Activated T-cell treated with anti-CD3 and anti-CD28 coated beads, Interleukin-2, amount 50 U/mL, for 4 hours (primary cell): Measurements from ENCODE around the gene GALNT10. TPM values are rescaled to one million over a fixed set of nuclear protein-coding genes. Genes with fewer than 3 reads are reported as not detected.

Source experiments
- ATAC-seq, 2 donors: fragments of 200-7000 bp; cut with Tn5 transposase; one replicate each; pipeline ENCODE4 v1.10.0; 2021
- DNase-seq: peaks from one replicate; pipeline ENCODE4 v3.0.0-alpha.2; 2020
- H3K27me3 Mint-ChIP-seq: one replicate; pipeline ENCODE4 v1.8.0; 2021; ENCODE audit warnings: low read depth, mixed read lengths
- H3K36me3 Mint-ChIP-seq: one replicate; pipeline ENCODE4 v1.8.0; 2022; ENCODE audit warnings: mixed read lengths; ENCODE audit not compliant: insufficient read depth
- H3K4me1 Mint-ChIP-seq: one replicate; pipeline ENCODE4 v1.8.0; 2021; ENCODE audit warnings: low read depth, mixed read lengths
- H3K4me3 Mint-ChIP-seq: one replicate; pipeline ENCODE4 v1.8.0; 2021; ENCODE audit warnings: mild to moderate bottlenecking, moderate library complexity, mixed read lengths
- H3K9me3 Mint-ChIP-seq: one replicate; pipeline ENCODE4 v1.8.0; 2021; ENCODE audit warnings: mixed read lengths
- total RNA-seq, 3 donors: library from RNA; stranded (reverse); gene quantifications; one replicate each; pipeline ENCODE4 v1.2.1, GENCODE V29; 2021

The GALNT10 gene
- total RNA-seq, 3 donors from 2014 or later: 26.8 to 34.8 (median 34.6) TPM

DNA sequence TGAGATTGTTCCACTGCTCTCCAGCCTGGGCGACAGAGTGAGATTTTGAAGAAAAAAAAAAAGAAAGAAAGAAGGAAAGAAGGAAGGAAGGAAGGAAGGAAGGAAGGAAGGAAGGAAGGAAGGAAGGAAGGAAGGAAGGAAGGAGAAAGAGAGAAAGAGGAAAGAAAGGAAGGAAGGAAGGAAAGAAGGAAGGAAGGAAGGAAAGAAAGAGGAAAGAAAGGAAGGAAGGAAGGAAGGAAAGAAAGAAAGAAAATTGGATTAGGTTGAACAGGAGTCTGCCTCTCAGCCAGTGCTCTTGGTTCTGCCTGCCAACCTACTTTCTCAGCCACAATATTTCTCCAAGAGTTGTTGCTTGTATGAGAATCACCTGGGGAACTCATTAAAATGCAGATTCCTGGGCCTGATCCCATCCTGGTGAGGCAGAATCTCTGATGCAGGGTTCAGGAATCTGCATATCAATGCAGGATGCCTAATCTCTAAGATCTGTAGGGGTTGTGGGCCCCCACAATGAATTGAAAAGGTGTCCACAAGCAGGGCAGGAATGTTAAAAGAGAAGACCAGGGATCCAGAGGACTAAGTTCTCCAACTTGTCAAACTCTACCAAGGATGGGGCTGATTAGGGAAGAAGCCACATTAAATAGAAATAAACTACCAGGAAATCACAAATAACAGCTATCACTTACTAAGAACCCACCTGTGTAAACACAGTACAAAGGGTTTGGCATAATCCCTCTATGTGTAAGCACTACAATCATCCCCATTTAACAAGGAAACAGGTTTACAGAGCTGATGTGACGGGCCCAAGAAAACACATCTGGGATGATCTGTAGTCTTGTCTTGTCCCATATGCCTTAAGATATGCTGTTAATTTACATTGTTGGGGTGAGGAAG lies 23.4 kb upstream of the GALNT10 start:
- Mint-ChIP-seq H3K27me3 (peaks cover 26% of the 10 kb centered on the region), H3K36me3 (no peaks in the 10 kb centered on the region), H3K4me3 (no peak overlapping the region), H3K9me3 (no peaks in the 10 kb centered on the region), H3K4me1 (no peaks in the 10 kb centered on the region)
- ATAC-seq (no peak), DNase-seq (no peak)

DNA sequence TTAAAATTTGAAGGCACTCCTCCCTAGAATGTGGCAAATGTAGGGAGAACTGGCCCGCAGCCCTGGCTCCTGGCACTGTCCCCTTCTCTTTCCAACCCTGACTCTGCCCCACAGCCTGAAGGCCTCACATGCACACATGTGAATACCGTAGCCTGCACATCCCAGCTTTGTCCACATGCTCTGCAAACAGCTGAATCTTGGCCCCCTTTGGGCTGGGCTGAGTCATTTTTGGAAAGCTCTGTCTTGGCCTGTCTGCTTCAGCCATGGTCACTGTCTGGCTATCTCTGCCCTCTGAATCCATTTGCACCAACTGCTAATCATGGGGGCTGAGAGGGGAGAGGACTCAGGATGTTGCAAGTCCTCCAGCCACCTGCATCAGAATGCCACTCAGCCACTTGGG lies 22.1 kb upstream of the GALNT10 start:
- Mint-ChIP-seq H3K27me3 (peaks cover 19% of the 10 kb centered on the region), H3K4me3 (no peak overlapping the region), H3K36me3 (no peaks in the 10 kb centered on the region), H3K9me3 (no peaks in the 10 kb centered on the region), H3K4me1 (no peaks in the 10 kb centered on the region)
- DNase-seq: no peak
- ATAC-seq: no peak

DNA sequence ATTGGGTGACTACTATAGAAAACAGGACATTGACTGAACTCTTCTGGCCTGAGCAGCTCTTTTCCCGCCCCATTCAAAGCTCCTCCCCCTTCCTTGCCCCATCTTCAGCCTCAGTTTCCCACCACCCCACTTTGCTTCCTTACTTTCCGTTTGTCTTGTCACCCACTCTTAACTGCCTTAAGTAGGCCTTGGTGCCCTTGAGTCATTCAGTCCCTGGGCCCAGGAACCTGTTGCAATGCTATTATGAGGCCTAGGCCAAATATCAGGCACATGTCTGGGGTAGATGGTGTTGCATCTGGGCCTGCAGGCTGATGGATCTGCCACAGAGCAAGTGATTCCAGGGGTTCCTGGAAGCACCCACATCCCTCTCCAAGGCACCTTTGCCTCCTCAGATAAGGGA lies 17.7 kb upstream of the GALNT10 start:
- no peaks in the 10 kb centered on the region for H3K4me1 Mint-ChIP-seq
- no peak overlapping the region for H3K4me3 Mint-ChIP-seq
- no peaks in the 10 kb centered on the region for H3K36me3 Mint-ChIP-seq
- DNase-seq (no peak), ATAC-seq (no peak)
- H3K27me3 Mint-ChIP-seq: peaks cover 7% of the 10 kb centered on the region
- H3K9me3 Mint-ChIP-seq: no peaks in the 10 kb centered on the region

DNA sequence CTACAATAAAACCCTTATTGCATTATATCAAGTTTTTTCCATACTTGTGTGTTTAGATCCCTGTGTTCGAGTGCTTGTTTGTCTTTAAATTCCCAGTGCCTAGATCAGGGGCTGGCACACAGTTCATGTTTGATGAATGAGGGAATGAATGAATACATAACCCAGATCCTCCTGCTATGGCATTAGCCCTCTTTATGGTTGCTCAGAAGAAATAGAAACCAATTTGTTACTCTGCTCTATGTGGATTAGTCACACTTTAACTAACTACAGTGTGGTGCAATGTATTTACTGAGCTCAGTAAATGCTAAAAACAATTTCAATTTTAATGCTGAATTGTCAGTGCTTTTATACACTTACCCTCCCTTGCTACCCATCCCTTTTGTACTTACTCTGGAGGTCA lies 16.4 kb upstream of the GALNT10 start:
- Mint-ChIP-seq H3K9me3 (no peaks in the 10 kb centered on the region), H3K4me1 (no peaks in the 10 kb centered on the region), H3K36me3 (no peaks in the 10 kb centered on the region), H3K27me3 (peaks cover 8% of the 10 kb centered on the region), H3K4me3 (no peak overlapping the region)
- ATAC-seq (no peak), DNase-seq (no peak)

DNA sequence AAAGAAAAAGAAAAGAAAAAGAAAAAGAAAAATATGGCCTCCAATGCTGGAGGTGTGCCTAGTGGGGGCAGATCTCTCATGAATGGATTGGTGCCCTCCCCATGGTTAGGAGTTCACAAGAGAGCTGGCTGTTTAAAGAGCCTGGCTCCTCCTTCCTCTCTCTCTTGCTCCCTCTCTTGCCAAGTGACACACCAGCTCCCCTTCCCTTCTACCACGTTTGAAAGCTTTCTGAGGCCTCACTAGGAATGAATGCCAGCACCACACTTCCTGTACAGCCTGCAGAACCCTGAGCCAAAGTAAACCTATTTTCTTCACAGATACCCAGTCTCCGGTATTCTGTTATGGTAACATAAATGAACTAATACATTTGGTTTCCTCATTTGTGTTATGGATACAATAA lies 14.4 kb upstream of the GALNT10 start:
- Mint-ChIP-seq H3K27me3 (peaks cover 7% of the 10 kb centered on the region), H3K9me3 (no peaks in the 10 kb centered on the region)

DNA sequence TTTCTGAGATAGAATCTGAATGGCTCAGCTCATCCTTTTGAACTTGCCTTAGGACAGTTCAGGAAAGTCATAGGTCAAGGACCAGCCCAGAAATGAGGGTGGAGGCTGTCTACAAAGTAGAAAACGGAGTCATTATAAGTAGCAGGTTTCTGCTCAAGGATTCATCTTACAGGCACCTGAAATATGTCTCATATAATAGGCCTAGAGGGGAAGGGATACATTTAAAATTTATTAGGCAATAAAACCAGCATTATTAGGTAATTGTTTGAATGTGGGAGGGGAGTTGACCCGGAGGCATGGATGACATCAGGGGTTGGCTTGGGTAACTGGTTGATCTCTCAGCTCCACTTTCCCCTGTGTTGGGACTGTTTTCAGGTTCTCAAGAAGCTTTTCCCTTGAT lies 11.9 kb upstream of the GALNT10 start:
- Mint-ChIP-seq H3K27me3 (peaks cover 7% of the 10 kb centered on the region), H3K9me3 (no peaks in the 10 kb centered on the region), H3K4me1 (no peaks in the 10 kb centered on the region), H3K4me3 (no peak overlapping the region), H3K36me3 (no peaks in the 10 kb centered on the region)
- no peak for DNase-seq
- no peak for ATAC-seq

More for the DNA sequence above, 14.4 kb upstream of the GALNT10 start:
- ATAC-seq: no peak
- Mint-ChIP-seq H3K36me3 (no peaks in the 10 kb centered on the region), H3K4me1 (no peaks in the 10 kb centered on the region), H3K4me3 (no peak overlapping the region)
- no peak for DNase-seq

DNA sequence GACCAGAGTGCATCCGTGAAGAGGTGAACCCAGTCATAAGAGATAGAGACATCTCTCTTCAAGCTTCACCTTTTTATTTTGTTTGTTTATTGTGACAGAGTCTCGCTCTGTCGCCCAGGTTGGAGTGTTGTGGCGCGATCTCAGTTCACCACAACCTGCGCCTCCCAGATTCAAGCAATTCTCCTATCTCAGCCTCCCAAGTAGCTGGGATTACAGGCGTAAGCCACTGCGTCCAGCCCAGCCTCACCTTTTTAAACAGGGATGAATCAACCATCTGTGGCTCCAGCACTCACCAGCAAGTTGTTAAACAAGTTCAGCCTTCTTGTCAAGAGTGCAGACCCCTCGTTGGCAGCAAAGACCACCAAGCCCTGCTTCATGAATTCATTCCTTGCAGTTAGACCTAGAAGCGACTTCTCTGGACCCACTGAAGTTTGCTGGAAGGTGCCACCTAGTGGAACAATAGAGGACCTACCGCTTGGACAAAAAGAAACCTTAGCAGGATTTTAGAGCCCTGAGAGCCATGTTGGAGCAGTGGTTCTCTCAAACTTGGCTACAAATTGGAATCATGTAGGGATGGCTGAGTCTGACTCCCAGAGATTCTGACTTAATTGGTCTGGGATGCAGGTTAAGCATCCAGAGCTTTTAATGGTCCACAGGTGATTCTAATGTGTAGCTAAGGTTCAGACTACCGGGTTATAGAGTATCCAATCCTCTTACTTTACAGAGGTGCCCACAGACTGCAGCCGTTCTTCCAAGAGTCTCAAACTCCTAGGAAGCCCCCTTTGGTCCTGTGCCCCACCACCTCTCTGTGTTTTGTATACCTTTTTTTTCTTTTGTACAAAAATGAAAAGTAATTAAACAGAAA lies 10.5 kb upstream of the GALNT10 start:
- Mint-ChIP-seq H3K4me1 (no peaks in the 10 kb centered on the region), H3K4me3 (no peak overlapping the region), H3K27me3 (peaks cover 7% of the 10 kb centered on the region), H3K36me3 (no peaks in the 10 kb centered on the region), H3K9me3 (no peaks in the 10 kb centered on the region)
- ATAC-seq: peak; percentile 96 to 98
- no peak for DNase-seq

DNA sequence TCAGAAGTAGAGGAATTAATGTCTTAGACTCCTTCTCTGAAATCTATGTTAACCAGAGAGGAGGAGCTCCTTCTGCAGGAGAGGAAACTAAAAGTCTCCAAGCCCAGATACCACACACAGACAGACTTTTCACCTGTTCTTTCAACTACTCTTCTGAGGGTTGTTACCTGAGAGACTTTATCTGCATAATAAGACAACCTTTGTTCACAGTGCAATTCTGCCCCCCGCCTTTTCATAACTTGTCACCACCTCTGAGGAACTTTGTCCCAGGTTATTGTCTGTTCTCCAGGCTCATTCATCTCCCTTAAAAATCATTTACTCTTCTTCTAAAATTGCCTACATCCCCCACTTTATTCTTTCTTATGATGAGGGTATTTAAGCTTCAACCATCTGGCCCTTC lies 9.4 kb upstream of the GALNT10 start:
- ATAC-seq: no peak
- DNase-seq: no peak
- Mint-ChIP-seq H3K4me3 (no peak overlapping the region), H3K36me3 (no peaks in the 10 kb centered on the region), H3K4me1 (no peaks in the 10 kb centered on the region), H3K27me3 (peaks cover 7% of the 10 kb centered on the region), H3K9me3 (no peaks in the 10 kb centered on the region)

DNA sequence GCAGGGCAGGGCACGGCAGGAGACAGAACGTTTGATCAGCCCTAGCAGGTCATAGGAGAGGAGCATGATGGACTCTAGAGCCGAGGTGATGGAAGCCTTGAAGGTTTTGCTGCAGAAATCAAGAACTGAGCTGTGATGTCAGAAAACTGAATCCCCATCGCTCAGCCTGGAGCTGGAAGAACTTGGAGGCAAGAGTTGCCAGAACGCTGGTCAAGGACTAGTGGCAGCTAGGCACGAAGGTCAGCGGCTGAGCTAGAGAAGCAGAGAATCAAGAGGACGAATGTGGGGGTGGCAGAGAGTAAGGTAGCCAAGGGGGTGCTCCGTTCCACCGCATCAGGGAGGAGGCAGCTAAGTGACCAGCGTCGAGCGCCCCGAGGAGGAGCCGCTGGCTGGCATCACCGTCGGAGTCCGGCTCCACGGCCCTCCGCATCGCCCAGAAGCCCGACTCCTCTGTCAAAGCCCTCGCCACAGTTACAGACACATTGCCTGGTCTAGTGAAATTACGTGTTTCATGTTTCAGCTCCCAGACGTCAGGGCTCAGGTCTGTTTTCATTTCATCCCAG lies 1.2 kb upstream of the GALNT10 start:
- Mint-ChIP-seq H3K4me3 (peak overlapping the region; percentile 82), H3K36me3 (peaks cover 3% of the 10 kb centered on the region), H3K9me3 (no peaks in the 10 kb centered on the region), H3K4me1 (peaks cover 42% of the 10 kb centered on the region), H3K27me3 (no peaks in the 10 kb centered on the region)
- DNase-seq (no peak), ATAC-seq (peak; percentile 0 to 3)

DNA sequence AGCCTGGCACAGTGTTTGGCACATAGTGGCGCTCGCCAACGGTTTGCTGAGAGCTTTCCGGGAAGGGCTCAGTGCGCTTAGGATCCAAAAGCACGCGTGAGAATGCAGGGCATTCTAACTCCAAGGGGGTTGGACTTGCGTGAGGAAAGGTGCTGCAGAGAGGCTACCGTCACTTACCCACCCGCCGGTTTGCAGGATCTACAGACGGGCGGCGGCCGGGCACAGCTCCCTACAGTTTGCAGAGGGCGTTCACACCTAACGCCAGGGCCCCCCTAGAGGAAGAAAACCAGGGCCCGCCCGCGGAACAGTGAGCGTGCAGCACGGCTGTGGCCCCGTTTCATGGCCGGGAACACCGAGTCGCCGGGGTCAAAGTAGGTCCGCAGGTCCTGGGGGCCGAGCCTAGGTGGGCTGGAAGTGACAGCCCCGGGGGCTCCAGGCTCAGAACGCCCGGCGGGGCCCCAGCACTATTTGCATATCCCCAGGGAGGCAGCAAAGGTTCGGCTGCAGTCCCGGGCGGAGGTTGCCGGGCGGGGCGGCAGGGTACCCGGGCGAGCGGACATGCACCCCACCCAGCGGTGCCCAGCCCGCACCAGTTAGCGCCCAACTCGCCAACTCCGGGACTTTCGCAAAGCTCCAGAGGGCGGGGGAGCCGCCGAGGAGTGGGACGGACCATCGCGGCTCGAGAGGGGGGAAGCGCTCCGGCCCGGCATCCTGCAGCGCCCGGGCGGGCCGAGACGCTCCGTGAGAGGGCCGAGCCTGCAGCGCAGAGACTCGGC lies 526 bp upstream of the GALNT10 start:
- peak overlapping the region; percentile 82 for H3K4me3 Mint-ChIP-seq
- H3K4me1 Mint-ChIP-seq: peaks cover 44% of the 10 kb centered on the region
- H3K9me3 Mint-ChIP-seq: no peaks in the 10 kb centered on the region
- H3K27me3 Mint-ChIP-seq: no peaks in the 10 kb centered on the region
- ATAC-seq (peak; percentile 85 to 86), DNase-seq (peak; percentile 72)
- peaks cover 3% of the 10 kb centered on the region for H3K36me3 Mint-ChIP-seq

DNA sequence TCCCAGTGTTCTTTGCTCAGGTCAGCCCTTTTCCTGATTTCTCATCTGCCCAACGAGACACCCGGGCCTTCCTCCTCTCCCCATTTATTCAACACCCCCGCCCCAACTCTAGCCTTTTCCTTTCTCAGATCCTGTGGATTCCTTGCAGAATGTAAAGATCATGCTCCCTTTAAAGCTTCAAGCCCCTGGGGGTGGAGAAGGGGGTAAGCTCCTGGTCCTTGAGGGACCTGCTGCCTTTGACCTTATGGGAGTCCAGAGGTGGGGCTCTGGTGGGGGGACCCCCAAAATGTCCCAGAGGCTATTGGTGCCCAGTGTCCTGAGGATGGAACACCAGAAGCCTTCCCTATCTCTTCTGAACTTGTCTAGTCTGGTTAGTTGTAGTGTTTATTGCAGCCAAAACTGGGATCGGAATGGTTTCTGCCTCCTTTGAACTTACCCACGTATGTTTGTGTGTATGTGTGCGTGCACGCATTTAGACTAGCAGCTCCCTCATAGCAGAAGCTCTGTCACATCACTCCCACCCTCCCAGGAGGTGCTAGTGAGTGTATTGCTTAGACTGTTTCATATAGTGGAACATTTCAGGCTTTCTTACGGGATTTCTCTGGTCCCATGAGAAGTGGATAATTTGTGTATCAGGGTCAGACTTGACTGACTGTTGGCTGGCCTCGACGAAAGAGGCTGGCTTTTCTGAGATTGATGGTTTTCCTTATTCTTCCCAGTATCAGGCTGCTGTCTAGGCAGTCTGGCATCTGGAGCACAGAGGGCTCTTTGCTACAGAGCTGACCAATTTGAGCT lies 1.1 kb downstream of the GALNT10 start:
- Mint-ChIP-seq H3K27me3 (no peaks in the 10 kb centered on the region), H3K36me3 (peaks cover 16% of the 10 kb centered on the region), H3K4me3 (peak overlapping the region; percentile 96), H3K9me3 (no peaks in the 10 kb centered on the region), H3K4me1 (peaks cover 54% of the 10 kb centered on the region)
- DNase-seq: no peak
- no peak for ATAC-seq

DNA sequence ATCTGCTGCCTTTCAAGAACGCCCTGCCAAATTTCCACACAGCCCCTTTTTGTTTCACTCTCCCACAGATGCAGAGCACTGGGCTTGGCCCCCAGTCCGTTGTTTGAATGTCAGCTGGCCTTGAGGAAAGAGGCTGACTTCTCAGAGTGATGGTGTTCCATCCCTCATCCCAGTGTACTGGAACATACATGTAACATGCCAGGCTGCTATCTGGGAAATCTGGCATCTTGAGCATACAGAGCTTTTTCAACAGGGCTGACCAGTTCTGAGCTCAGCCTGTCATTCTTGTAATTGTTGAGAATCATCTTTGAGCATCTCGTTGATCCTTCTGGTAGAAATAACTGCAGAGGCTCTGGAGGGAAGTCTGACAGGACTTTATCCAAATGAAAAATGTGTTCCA lies 2.8 kb downstream of the GALNT10 start:
- H3K9me3 Mint-ChIP-seq: no peaks in the 10 kb centered on the region
- no peak for DNase-seq
- H3K36me3 Mint-ChIP-seq: peaks cover 24% of the 10 kb centered on the region
- no peak overlapping the region for H3K4me3 Mint-ChIP-seq
- peaks cover 65% of the 10 kb centered on the region for H3K4me1 Mint-ChIP-seq
- no peaks in the 10 kb centered on the region for H3K27me3 Mint-ChIP-seq
- ATAC-seq: no peak

DNA sequence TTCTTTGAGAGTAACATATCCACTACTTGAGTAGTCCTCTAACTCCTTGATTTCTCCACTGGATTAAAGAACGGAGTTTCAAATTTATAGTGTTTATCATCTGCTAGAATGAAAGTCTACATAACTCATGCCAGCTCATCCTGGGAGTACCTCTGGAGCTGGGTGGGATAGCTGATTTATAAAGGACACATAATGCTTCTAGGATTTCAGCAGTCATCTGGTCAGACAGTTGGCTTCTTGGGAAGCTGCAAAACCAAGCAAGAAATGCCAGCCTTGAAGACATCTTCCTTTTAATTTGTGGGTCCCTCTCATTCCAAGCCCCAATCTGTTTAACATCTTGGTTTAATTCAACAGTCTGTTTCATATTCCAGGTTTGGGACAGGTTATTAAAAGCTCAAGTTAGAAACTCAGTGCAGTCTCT lies 3.2 kb downstream of the GALNT10 start:
- H3K4me1 Mint-ChIP-seq: peaks cover 69% of the 10 kb centered on the region
- peaks cover 27% of the 10 kb centered on the region for H3K36me3 Mint-ChIP-seq
- H3K9me3 Mint-ChIP-seq: no peaks in the 10 kb centered on the region
- DNase-seq (no peak), ATAC-seq (no peak)
- no peak overlapping the region for H3K4me3 Mint-ChIP-seq
- H3K27me3 Mint-ChIP-seq: no peaks in the 10 kb centered on the region
